ENCODE results near the gene NBEAL2.
A peak's percentile ranks its signal among the peaks of the same experiment; 100 is the strongest.

The NBEAL2 gene

GRCh38 chr3:47000198-47000815 lies 20.8 kb downstream of the NBEAL2 start:
- Mint-ChIP-seq H3K27me3 (ENCODE audit: low read depth) (no peaks in the 10 kb centered on the region), H3K27ac (no peak overlapping the region), H3K36me3 (ENCODE audit: low read depth) (peaks cover 38% of the 10 kb centered on the region), H3K4me3 (no peak overlapping the region), H3K9me3 (no peaks in the 10 kb centered on the region), H3K4me1 (ENCODE audit: low read depth) (no peaks in the 10 kb centered on the region)
- no peak for DNase-seq (ENCODE audit: low spot score)

GRCh38 chr3:47000922-47001730 lies 21.7 kb downstream of the NBEAL2 start:
- H3K36me3 Mint-ChIP-seq (ENCODE audit: low read depth) = peaks cover 45% of the 10 kb centered on the region
- H3K4me1 Mint-ChIP-seq (ENCODE audit: low read depth) = no peaks in the 10 kb centered on the region
- no peak for DNase-seq (ENCODE audit: low spot score)
- H3K9me3 Mint-ChIP-seq = no peaks in the 10 kb centered on the region
- no peak overlapping the region for H3K4me3 Mint-ChIP-seq
- no peaks in the 10 kb centered on the region for H3K27me3 Mint-ChIP-seq (ENCODE audit: low read depth)
- no peak overlapping the region for H3K27ac Mint-ChIP-seq

- Mint-ChIP-seq H3K36me3 (ENCODE audit: low read depth) (peaks cover 50% of the 10 kb centered on the region), H3K27ac (no peak overlapping the region)
These were observed 22.3 kb downstream of the NBEAL2 start for GRCh38 chr3:47001731-47002170.

GRCh38 chr3:47002171-47003055 lies 22.9 kb downstream of the NBEAL2 start:
- Mint-ChIP-seq H3K27ac (no peak overlapping the region), H3K9me3 (no peaks in the 10 kb centered on the region), H3K4me3 (no peak overlapping the region), H3K36me3 (ENCODE audit: low read depth) (peaks cover 50% of the 10 kb centered on the region), H3K4me1 (ENCODE audit: low read depth) (no peaks in the 10 kb centered on the region), H3K27me3 (ENCODE audit: low read depth) (no peaks in the 10 kb centered on the region)
- no peak for DNase-seq (ENCODE audit: low spot score)

More at GRCh38 chr3:47001731-47002170, 22.3 kb downstream of the NBEAL2 start:
- Mint-ChIP-seq H3K4me1 (ENCODE audit: low read depth) (no peaks in the 10 kb centered on the region), H3K4me3 (no peak overlapping the region), H3K27me3 (ENCODE audit: low read depth) (no peaks in the 10 kb centered on the region), H3K9me3 (no peaks in the 10 kb centered on the region)
- DNase-seq (ENCODE audit: low spot score) = no peak

- no peak for DNase-seq (ENCODE audit: low spot score)
- H3K9me3 Mint-ChIP-seq = no peaks in the 10 kb centered on the region
- no peaks in the 10 kb centered on the region for H3K27me3 Mint-ChIP-seq (ENCODE audit: low read depth)
- no peaks in the 10 kb centered on the region for H3K4me1 Mint-ChIP-seq (ENCODE audit: low read depth)
- H3K36me3 Mint-ChIP-seq (ENCODE audit: low read depth) = peaks cover 51% of the 10 kb centered on the region
- no peak overlapping the region for H3K4me3 Mint-ChIP-seq
- H3K27ac Mint-ChIP-seq = no peak overlapping the region
These were observed 23.6 kb downstream of the NBEAL2 start for GRCh38 chr3:47003056-47003410.

GRCh38 chr3:47003461-47004368 lies 24.2 kb downstream of the NBEAL2 start:
- H3K4me3 Mint-ChIP-seq = no peak overlapping the region
- DNase-seq (ENCODE audit: low spot score) = no peak
- peak overlapping the region; percentile 7 for H3K27ac Mint-ChIP-seq
- H3K9me3 Mint-ChIP-seq = no peaks in the 10 kb centered on the region
- peaks cover 2% of the 10 kb centered on the region for H3K4me1 Mint-ChIP-seq (ENCODE audit: low read depth)
- H3K27me3 Mint-ChIP-seq (ENCODE audit: low read depth) = no peaks in the 10 kb centered on the region
- peaks cover 53% of the 10 kb centered on the region for H3K36me3 Mint-ChIP-seq (ENCODE audit: low read depth)

- Mint-ChIP-seq H3K4me3 (no peak overlapping the region), H3K27me3 (ENCODE audit: low read depth) (no peaks in the 10 kb centered on the region), H3K4me1 (ENCODE audit: low read depth) (peaks cover 2% of the 10 kb centered on the region), H3K27ac (no peak overlapping the region), H3K36me3 (ENCODE audit: low read depth) (peaks cover 54% of the 10 kb centered on the region), H3K9me3 (no peaks in the 10 kb centered on the region)
- no peak for DNase-seq (ENCODE audit: low spot score)
These were observed 25.1 kb downstream of the NBEAL2 start for GRCh38 chr3:47004369-47005211.

DNA sequence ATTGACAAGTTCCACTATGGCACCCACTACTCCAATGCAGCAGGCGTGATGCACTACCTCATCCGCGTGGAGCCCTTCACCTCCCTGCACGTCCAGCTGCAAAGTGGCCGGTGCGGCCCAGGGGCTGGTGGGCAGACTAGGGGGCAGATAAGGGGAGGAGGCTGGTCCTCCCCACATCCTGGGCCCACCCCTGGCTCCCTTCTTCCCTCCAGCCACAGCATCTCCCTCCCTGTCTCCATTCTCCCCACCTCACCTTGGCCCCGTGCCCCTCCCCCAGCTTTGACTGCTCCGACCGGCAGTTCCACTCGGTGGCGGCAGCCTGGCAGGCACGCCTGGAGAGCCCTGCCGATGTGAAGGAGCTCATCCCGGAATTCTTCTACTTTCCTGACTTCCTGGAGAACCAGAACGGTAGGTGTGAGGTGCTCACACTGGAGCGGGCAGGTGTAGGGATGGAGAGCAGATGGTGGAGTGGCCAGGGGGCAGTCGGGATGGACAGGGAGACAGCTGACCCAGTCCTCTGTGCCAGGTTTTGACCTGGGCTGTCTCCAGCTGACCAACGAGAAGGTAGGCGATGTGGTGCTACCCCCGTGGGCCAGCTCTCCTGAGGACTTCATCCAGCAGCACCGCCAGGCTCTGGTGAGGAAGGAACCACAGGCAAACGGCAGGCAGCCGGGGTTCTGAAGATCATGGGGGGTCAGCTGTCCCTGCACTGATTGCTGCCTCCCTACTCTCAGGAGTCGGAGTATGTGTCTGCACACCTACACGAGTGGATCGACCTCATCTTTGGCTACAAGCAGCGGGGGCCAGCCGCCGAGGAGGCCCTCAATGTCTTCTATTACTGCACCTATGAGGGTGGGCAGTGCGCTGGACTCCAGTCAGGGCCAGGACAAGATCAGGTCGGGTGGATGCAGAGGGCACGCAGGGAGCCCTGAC lies 26.0 kb downstream of the NBEAL2 start:
- Mint-ChIP-seq H3K27me3 (ENCODE audit: low read depth) (no peaks in the 10 kb centered on the region), H3K27ac (no peak overlapping the region), H3K4me3 (no peak overlapping the region), H3K4me1 (ENCODE audit: low read depth) (peaks cover 2% of the 10 kb centered on the region), H3K36me3 (ENCODE audit: low read depth) (peaks cover 52% of the 10 kb centered on the region), H3K9me3 (no peaks in the 10 kb centered on the region)
- DNase-seq (ENCODE audit: low spot score) = no peak

- Mint-ChIP-seq H3K36me3 (ENCODE audit: low read depth) (peaks cover 54% of the 10 kb centered on the region), H3K4me3 (no peak overlapping the region), H3K27ac (no peak overlapping the region), H3K27me3 (ENCODE audit: low read depth) (no peaks in the 10 kb centered on the region), H3K9me3 (no peaks in the 10 kb centered on the region), H3K4me1 (ENCODE audit: low read depth) (peaks cover 2% of the 10 kb centered on the region)
- no peak for DNase-seq (ENCODE audit: low spot score)
These were observed 26.7 kb downstream of the NBEAL2 start for GRCh38 chr3:47006145-47006651.

- Mint-ChIP-seq H3K36me3 (ENCODE audit: low read depth) (peaks cover 56% of the 10 kb centered on the region), H3K27ac (no peak overlapping the region), H3K4me1 (ENCODE audit: low read depth) (peaks cover 5% of the 10 kb centered on the region), H3K9me3 (no peaks in the 10 kb centered on the region), H3K4me3 (no peak overlapping the region), H3K27me3 (ENCODE audit: low read depth) (no peaks in the 10 kb centered on the region)
- no peak for DNase-seq (ENCODE audit: low spot score)
These were observed 27.5 kb downstream of the NBEAL2 start for GRCh38 chr3:47007001-47007400.

GRCh38 chr3:47007482-47008233 lies 28.2 kb downstream of the NBEAL2 start:
- H3K9me3 Mint-ChIP-seq = no peaks in the 10 kb centered on the region
- H3K27ac Mint-ChIP-seq = no peak overlapping the region
- no peaks in the 10 kb centered on the region for H3K27me3 Mint-ChIP-seq (ENCODE audit: low read depth)
- H3K36me3 Mint-ChIP-seq (ENCODE audit: low read depth) = peaks cover 54% of the 10 kb centered on the region
- peaks cover 5% of the 10 kb centered on the region for H3K4me1 Mint-ChIP-seq (ENCODE audit: low read depth)
- no peak for DNase-seq (ENCODE audit: low spot score)
- no peak overlapping the region for H3K4me3 Mint-ChIP-seq
